ENCODE data around the gene USP25.

- no peak for TF ChIP-seq YY1 (IDR thresholded peaks at IDR 0.05; ENCODE audit: insufficient read depth, insufficient read length)
- no peak for TF ChIP-seq SUZ12 (IDR thresholded peaks at IDR 0.05; ENCODE audit: extremely low read depth, insufficient read depth, insufficient read length)
- no peak for TF ChIP-seq ZNF274 (IDR thresholded peaks at IDR 0.05; ENCODE audit: low read depth, low read length)
Observed at GRCh38 chr21:15743593-15743992, 13.8 kb downstream of the USP25 start.

All from NT2/D1 (cell line).